Trophoblast cell (in vitro differentiated cells and primary cell): ENCODE measurements around the gene RNPS1.

Experiments
- DNase-seq, 2 donors: peaks; one replicate each; pipeline ENCODE4 v3.0.0-alpha.2; 2016
- H2AFZ ChIP-seq: 2 replicates; pipeline ENCODE4 v1.6.1; 2013; ENCODE audit warnings: low read length, moderate library complexity, mild to moderate bottlenecking; ENCODE audit not compliant: insufficient read depth, poor library complexity
- H2AK5ac ChIP-seq: 2 replicates; pipeline ENCODE4 v1.6.1; 2013; ENCODE audit warnings: mild to moderate bottlenecking, low read length
- H2BK120ac ChIP-seq: 2 replicates; pipeline ENCODE4 v1.6.1; 2013; ENCODE audit warnings: low read length, mild to moderate bottlenecking, moderate library complexity; ENCODE audit not compliant: insufficient read depth, poor library complexity
- H2BK12ac ChIP-seq: 2 replicates; pipeline ENCODE4 v1.6.1; 2013; ENCODE audit warnings: mild to moderate bottlenecking, low read length, moderate library complexity
- H2BK5ac ChIP-seq: 2 replicates; pipeline ENCODE4 v1.6.1; 2013; ENCODE audit warnings: low read length, low read depth, moderate library complexity, mild to moderate bottlenecking; ENCODE audit not compliant: poor library complexity
- H3K14ac ChIP-seq: 2 replicates; pipeline ENCODE4 v1.6.1; 2013; ENCODE audit warnings: mild to moderate bottlenecking, low read length
- H3K18ac ChIP-seq: 2 replicates; pipeline ENCODE4 v1.6.1; 2013; ENCODE audit warnings: mild to moderate bottlenecking, low read length
- H3K23ac ChIP-seq: 2 replicates; pipeline ENCODE4 v1.6.1; 2013; ENCODE audit warnings: low read length
- H3K27ac ChIP-seq: 2 replicates; pipeline ENCODE4 v1.5.1; 2013; ENCODE audit warnings: low read depth, mild to moderate bottlenecking, inconsistent platforms, low read length, moderate library complexity
- H3K27me3 ChIP-seq: 2 replicates; pipeline ENCODE4 v1.6.1; 2013; ENCODE audit warnings: inconsistent platforms, mild to moderate bottlenecking, low read length, moderate library complexity; ENCODE audit not compliant: insufficient read depth
- H3K36me3 ChIP-seq, 2 experiments: 1 replicate in 1 of 2; 2 replicates in 1 of 2; pipeline ENCODE4 v1.6.1; 2013; ENCODE audit warnings: low read length in 2 of 2, mild to moderate bottlenecking in 2 of 2, moderate library complexity in 1 of 2; ENCODE audit not compliant: insufficient read depth in 2 of 2, control insufficient read depth in 1 of 2
- H3K4ac ChIP-seq: 2 replicates; pipeline ENCODE4 v1.6.1; 2013; ENCODE audit warnings: low read depth, mild to moderate bottlenecking, low read length, moderate library complexity
- H3K4me1 ChIP-seq, 2 experiments: 1 replicate in 1 of 2; 2 replicates in 1 of 2; pipeline ENCODE4 v1.6.1; 2013; ENCODE audit warnings: low read length in 2 of 2, mild to moderate bottlenecking in 2 of 2, moderate library complexity in 1 of 2; ENCODE audit not compliant: insufficient read depth in 2 of 2, control insufficient read depth in 1 of 2
- H3K4me2 ChIP-seq: 2 replicates; pipeline ENCODE4 v1.6.1; 2013; ENCODE audit warnings: inconsistent platforms, mild to moderate bottlenecking, low read length, moderate library complexity
- H3K4me3 ChIP-seq: 2 replicates; pipeline ENCODE4 v1.5.1; 2013; ENCODE audit warnings: mild to moderate bottlenecking, low read depth, low read length, inconsistent platforms
- H3K79me1 ChIP-seq: one replicate; pipeline ENCODE4 v1.6.1; 2013; ENCODE audit warnings: low read length
- H3K79me2 ChIP-seq: 2 replicates; pipeline ENCODE4 v1.6.1; 2013; ENCODE audit warnings: low read length, mild to moderate bottlenecking; ENCODE audit not compliant: control insufficient read depth, insufficient read depth, poor library complexity
- H3K9ac ChIP-seq: 2 replicates; pipeline ENCODE4 v1.6.1; 2013; ENCODE audit warnings: mild to moderate bottlenecking, low read length
- H3K9me3 ChIP-seq: 2 replicates; pipeline ENCODE4 v1.6.1; 2013; ENCODE audit warnings: low read depth, mild to moderate bottlenecking, control low read depth, inconsistent platforms, low read length; ENCODE audit not compliant: insufficient read depth
- H4K12ac ChIP-seq: 2 replicates; pipeline ENCODE4 v1.6.1; 2013; ENCODE audit warnings: low read depth, mild to moderate bottlenecking, low read length, moderate library complexity
- H4K8ac ChIP-seq: 2 replicates; pipeline ENCODE4 v1.6.1; 2013; ENCODE audit warnings: low read depth, mild to moderate bottlenecking, low read length, moderate library complexity
- H4K91ac ChIP-seq: one replicate; pipeline ENCODE4 v1.6.1; 2013; ENCODE audit warnings: low read depth, mild to moderate bottlenecking, low read length, moderate library complexity
- WGBS: extraction: QIAGEN DNeasy Blood & Tissue Kit; methylation state at CpG from one replicate; pipeline ENCODE4 v1.1.7; 2013; ENCODE audit warnings: missing lambda C conversion rate; ENCODE audit not compliant: insufficient read length, insufficient coverage; ENCODE audit errors: extremely low coverage; 5-methylcytosine and 5-hydroxymethylcytosine counted together

Gene RNPS1

GRCh38 chr16:2223942-2224486 is 43.9 kb downstream of the RNPS1 start:
- peaks cover 16% of the 10 kb centered on the region for H3K79me2 ChIP-seq
- H2BK5ac ChIP-seq = peak overlapping the region; percentile 35
- peak overlapping the region; percentile 90 for H3K14ac ChIP-seq
- peak overlapping the region; percentile 24 for H2BK120ac ChIP-seq
- H3K23ac ChIP-seq = no peak overlapping the region
- WGBS = no CpG with 5 or more reads among the region's 22 CpGs
- H3K18ac ChIP-seq = peak overlapping the region; percentile 34
- peak overlapping the region; percentile 82 for H2AK5ac ChIP-seq
- no peaks in the 10 kb centered on the region for H3K27me3 ChIP-seq
- H3K4ac ChIP-seq = peak overlapping the region; percentile 76
- peak overlapping the region; percentile 83 for H3K4me2 ChIP-seq
- H3K4me3 ChIP-seq = peak overlapping the region; percentile 93
- peak overlapping the region; percentile 42 for H2AFZ ChIP-seq
- peak overlapping the region; percentile 54 for H4K12ac ChIP-seq
- peaks cover 0 to 6% of the 10 kb centered on the region in 2 experiments for H3K4me1 ChIP-seq
- H4K91ac ChIP-seq = peak overlapping the region; percentile 60
- peaks cover 2% of the 10 kb centered on the region for H3K9me3 ChIP-seq
- no peak overlapping the region for H2BK12ac ChIP-seq
- H3K27ac ChIP-seq = peak overlapping the region; percentile 71
- DNase-seq = peak; percentile 54 to 62
- peak overlapping the region; percentile 68 for H4K8ac ChIP-seq
- peaks cover 6% of the 10 kb centered on the region for H3K79me1 ChIP-seq
- H3K36me3 ChIP-seq = peaks cover 14 to 19% of the 10 kb centered on the region in 2 experiments
- H3K9ac ChIP-seq = peak overlapping the region; percentile 96

- peaks cover 6% of the 10 kb centered on the region for H3K79me1 ChIP-seq
- H4K8ac ChIP-seq = peak within 1 kb of the TSS; percentile 78
- DNase-seq = peak; percentile 99 to 100
- no peak within 1 kb of the TSS for H2BK12ac ChIP-seq
- H3K27me3 ChIP-seq = no peaks in the 10 kb centered on the region
- H4K12ac ChIP-seq = peak within 1 kb of the TSS; percentile 78
- peak within 1 kb of the TSS; percentile 35 for H2BK5ac ChIP-seq
- H3K4ac ChIP-seq = peak within 1 kb of the TSS; percentile 76
- H4K91ac ChIP-seq = peak within 1 kb of the TSS; percentile 72
- WGBS = no CpG with 5 or more reads among the region's 82 CpGs
- H3K79me2 ChIP-seq = peaks cover 16% of the 10 kb centered on the region
- H3K23ac ChIP-seq = no peak within 1 kb of the TSS
- H3K18ac ChIP-seq = peak within 1 kb of the TSS; percentile 34
- peak within 1 kb of the TSS; percentile 90 for H3K14ac ChIP-seq
- peak within 1 kb of the TSS; percentile 93 for H3K4me3 ChIP-seq
- peak within 1 kb of the TSS; percentile 83 for H3K4me2 ChIP-seq
- peak within 1 kb of the TSS; percentile 82 for H2AK5ac ChIP-seq
- peak within 1 kb of the TSS; percentile 42 for H2AFZ ChIP-seq
- H3K9me3 ChIP-seq = peaks cover 2% of the 10 kb centered on the region
- peaks cover 8 to 13% of the 10 kb centered on the region in 2 experiments for H3K36me3 ChIP-seq
- peak within 1 kb of the TSS; percentile 71 for H3K27ac ChIP-seq
- peak within 1 kb of the TSS; percentile 96 for H3K9ac ChIP-seq
- peaks cover 0 to 6% of the 10 kb centered on the region in 2 experiments for H3K4me1 ChIP-seq
- peak within 1 kb of the TSS; percentile 54 for H2BK120ac ChIP-seq
These were observed 44.5 kb downstream of the RNPS1 start, which contains the start of gene E4F1 for GRCh38 chr16:2223221-2223941. E4F1 (plus strand) TSS chr16:2223591; CDS start chr16:2223614, 23 bp downstream.

GRCh38 chr16:2216330-2216729 is 51.6 kb downstream of the RNPS1 start:
- no peak overlapping the region for H3K18ac ChIP-seq
- H3K79me2 ChIP-seq = peaks cover 10% of the 10 kb centered on the region
- H3K27me3 ChIP-seq = no peaks in the 10 kb centered on the region
- no peak overlapping the region for H3K4me2 ChIP-seq
- no peak overlapping the region for H3K27ac ChIP-seq
- H3K36me3 ChIP-seq = peaks cover 15 to 16% of the 10 kb centered on the region in 2 experiments
- peaks cover 3% of the 10 kb centered on the region for H3K9me3 ChIP-seq
- H3K23ac ChIP-seq = no peak overlapping the region
- no peak overlapping the region for H3K4ac ChIP-seq
- no peak overlapping the region for H2BK12ac ChIP-seq
- no peak overlapping the region for H2AK5ac ChIP-seq
- peak overlapping the region; percentile 43 for H4K91ac ChIP-seq
- H2AFZ ChIP-seq = no peak overlapping the region
- no peak overlapping the region for H3K9ac ChIP-seq
- H2BK120ac ChIP-seq = no peak overlapping the region
- peaks cover 7% of the 10 kb centered on the region for H3K79me1 ChIP-seq
- peak overlapping the region; percentile 72 for H4K8ac ChIP-seq
- no peak overlapping the region for H3K14ac ChIP-seq
- peaks cover 16 to 18% of the 10 kb centered on the region in 2 experiments for H3K4me1 ChIP-seq
- WGBS = no CpG with 5 or more reads among the region's 4 CpGs
- no peak overlapping the region for H3K4me3 ChIP-seq
- DNase-seq = no peak
- no peak overlapping the region for H2BK5ac ChIP-seq
- H4K12ac ChIP-seq = no peak overlapping the region

GRCh38 chr16:2214719-2214968 is 53.3 kb downstream of the RNPS1 start, which contains the start of gene PGP:
PGP (minus strand) TSS chr16:2214840; CDS start chr16:2214777, 63 bp downstream.
- peaks cover 26 to 30% of the 10 kb centered on the region in 2 experiments for H3K4me1 ChIP-seq
- peaks cover 10% of the 10 kb centered on the region for H3K79me2 ChIP-seq
- peak within 1 kb of the TSS; percentile 88 for H3K4ac ChIP-seq
- peak within 1 kb of the TSS; percentile 86 for H2BK5ac ChIP-seq
- peak within 1 kb of the TSS; percentile 86 for H2BK120ac ChIP-seq
- no peak within 1 kb of the TSS for H3K23ac ChIP-seq
- WGBS = no CpG with 5 or more reads among the region's 48 CpGs
- peaks cover 9% of the 10 kb centered on the region for H3K79me1 ChIP-seq
- H3K9ac ChIP-seq = peak within 1 kb of the TSS; percentile 96
- peaks cover 19 to 20% of the 10 kb centered on the region in 2 experiments for H3K36me3 ChIP-seq
- DNase-seq = no peak
- H3K18ac ChIP-seq = peak within 1 kb of the TSS; percentile 93
- no peaks in the 10 kb centered on the region for H3K27me3 ChIP-seq
- peaks cover 3% of the 10 kb centered on the region for H3K9me3 ChIP-seq
- peak within 1 kb of the TSS; percentile 62 for H2AFZ ChIP-seq
- peak within 1 kb of the TSS; percentile 91 for H4K8ac ChIP-seq
- H4K91ac ChIP-seq = peak within 1 kb of the TSS; percentile 86
- H2BK12ac ChIP-seq = no peak within 1 kb of the TSS
- H3K14ac ChIP-seq = peak within 1 kb of the TSS; percentile 93
- peak within 1 kb of the TSS; percentile 60 for H4K12ac ChIP-seq
- H3K4me2 ChIP-seq = peak within 1 kb of the TSS; percentile 93
- H3K27ac ChIP-seq = peak within 1 kb of the TSS; percentile 90
- H3K4me3 ChIP-seq = peak within 1 kb of the TSS; percentile 99
- H2AK5ac ChIP-seq = peak within 1 kb of the TSS; percentile 77
